ENCODE results near the gene CBLL2.
"Not testable (repeated sequence)": the region's sequence is repeated elsewhere in the genome, so short reads cannot be mapped to it uniquely, and the experiment has no call there.

The CBLL2 gene, protein sequence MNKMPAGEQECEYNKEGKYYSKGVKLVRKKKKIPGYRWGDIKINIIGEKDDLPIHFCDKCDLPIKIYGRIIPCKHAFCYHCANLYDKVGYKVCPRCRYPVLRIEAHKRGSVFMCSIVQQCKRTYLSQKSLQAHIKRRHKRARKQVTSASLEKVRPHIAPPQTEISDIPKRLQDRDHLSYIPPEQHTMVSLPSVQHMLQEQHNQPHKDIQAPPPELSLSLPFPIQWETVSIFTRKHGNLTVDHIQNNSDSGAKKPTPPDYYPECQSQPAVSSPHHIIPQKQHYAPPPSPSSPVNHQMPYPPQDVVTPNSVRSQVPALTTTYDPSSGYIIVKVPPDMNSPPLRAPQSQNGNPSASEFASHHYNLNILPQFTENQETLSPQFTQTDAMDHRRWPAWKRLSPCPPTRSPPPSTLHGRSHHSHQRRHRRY

GRCh38 chrX:22272613-22273012 lies at the start of gene CBLL2:
Gene CBLL2, plus strand, starts transcription at chrX:22272913. Its CDS starts 79 bp downstream, at chrX:22272992.
- no peak for DNase-seq (ENCODE audit: low read depth)

GRCh38 chrX:22234380-22234779 lies 38.3 kb upstream of the CBLL2 start:
- no peak for DNase-seq (ENCODE audit: low read depth)

- peak; percentile 9 for DNase-seq (ENCODE audit: low read depth)
Observed at GRCh38 chrX:22237479-22237878, 35.2 kb upstream of the CBLL2 start.

DNA sequence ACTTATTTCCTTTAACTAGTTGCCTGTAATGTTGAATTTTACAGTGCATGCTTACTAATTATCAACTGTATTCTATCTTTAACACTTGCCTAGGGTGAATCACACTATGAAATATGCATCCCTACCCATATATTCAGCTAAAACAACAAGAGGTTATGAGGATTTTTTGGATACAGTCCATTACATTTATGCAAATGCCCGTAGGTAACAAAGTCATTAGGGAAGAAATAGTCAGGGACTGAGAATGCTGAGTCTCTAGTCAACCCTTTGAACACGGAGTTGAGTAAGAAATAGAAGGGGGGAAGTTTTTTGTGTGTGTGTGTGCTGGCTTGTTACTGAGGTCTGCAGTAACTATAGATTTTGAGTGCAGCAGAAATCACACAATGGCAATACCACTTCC lies 26.1 kb upstream of the CBLL2 start:
- DNase-seq (ENCODE audit: low read depth) = peak; percentile 16

DNA sequence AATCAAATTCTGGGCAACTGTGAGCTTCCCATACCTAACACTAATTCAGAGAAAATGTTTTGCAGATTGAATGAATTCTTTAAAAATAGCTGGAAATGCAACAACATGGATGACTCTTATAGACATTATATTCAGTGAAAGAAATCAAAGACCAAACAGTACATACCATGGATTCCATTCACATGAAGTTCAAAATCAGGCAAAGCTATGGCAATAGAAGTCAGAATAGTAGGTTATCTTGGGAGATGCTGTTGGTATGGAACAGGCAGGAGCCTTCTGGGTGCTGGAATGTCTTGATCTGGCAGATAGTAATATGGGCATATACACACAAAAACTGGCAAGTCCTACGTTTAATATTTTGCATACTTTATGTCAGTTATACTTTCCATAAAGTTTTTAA lies 25.5 kb upstream of the CBLL2 start:
- peak; percentile 49 for DNase-seq (ENCODE audit: low read depth)

DNA sequence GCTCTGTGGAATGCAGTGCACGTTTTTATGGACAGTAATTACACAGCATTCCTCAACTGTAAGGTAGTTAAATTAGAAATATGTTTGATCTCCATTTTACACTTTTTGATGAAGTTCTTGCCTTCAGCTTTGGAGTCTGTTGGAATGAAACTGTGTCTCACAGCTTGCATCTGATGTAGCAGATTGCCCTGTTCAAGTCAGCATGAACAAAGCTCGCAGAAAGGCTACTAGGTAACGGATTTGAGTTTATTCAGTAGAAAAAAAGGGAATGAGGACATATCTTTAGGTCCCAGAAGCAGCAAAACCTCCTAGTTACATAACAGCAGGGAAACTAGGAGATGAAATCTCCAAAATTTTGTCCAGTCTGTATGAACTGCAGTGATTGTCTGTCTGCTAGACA lies 24.3 kb upstream of the CBLL2 start:
- DNase-seq (ENCODE audit: low read depth) = no peak

GRCh38 chrX:22249371-22249770 lies 23.3 kb upstream of the CBLL2 start:
- no peak for DNase-seq (ENCODE audit: low read depth)

DNA sequence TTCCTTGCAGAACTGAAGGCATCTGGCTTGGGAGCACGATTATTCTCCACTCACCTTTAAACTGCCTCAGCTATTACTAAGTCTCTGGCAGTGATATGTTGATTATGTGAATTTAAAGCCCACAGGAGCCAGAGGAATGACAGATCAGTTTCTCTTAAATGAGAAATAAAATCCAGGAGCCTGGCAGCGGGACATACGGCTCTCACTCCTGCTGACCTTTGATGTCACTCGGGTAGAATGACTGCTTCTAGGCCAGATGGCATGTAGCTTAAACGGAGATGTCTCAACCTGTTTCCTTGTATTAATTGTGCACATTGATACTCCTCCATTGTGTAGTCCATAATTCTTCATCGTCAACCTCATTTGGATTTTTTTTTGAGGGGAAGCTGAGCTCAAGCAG lies 4.0 kb upstream of the CBLL2 start:
- no peak for DNase-seq (ENCODE audit: low read depth)

GRCh38 chrX:22273714-22274317 lies 1.1 kb downstream of the CBLL2 start:
- no peak for DNase-seq (ENCODE audit: low read depth)

- DNase-seq (ENCODE audit: low read depth) = peak; percentile 3
Observed at GRCh38 chrX:22276781-22277180, 4.1 kb downstream of the CBLL2 start.

GRCh38 chrX:22278375-22278774 lies 5.7 kb downstream of the CBLL2 start:
- DNase-seq (ENCODE audit: low read depth) = no peak

GRCh38 chrX:22289209-22289608 lies 16.5 kb downstream of the CBLL2 start:
- DNase-seq (ENCODE audit: low read depth) = not testable (repeated sequence)

- no peak for DNase-seq (ENCODE audit: low read depth)
Observed at GRCh38 chrX:22296871-22297270, 24.2 kb downstream of the CBLL2 start.

- peak; percentile 52 for DNase-seq (ENCODE audit: low read depth)
Observed at GRCh38 chrX:22300130-22300529, 27.4 kb downstream of the CBLL2 start.

DNA sequence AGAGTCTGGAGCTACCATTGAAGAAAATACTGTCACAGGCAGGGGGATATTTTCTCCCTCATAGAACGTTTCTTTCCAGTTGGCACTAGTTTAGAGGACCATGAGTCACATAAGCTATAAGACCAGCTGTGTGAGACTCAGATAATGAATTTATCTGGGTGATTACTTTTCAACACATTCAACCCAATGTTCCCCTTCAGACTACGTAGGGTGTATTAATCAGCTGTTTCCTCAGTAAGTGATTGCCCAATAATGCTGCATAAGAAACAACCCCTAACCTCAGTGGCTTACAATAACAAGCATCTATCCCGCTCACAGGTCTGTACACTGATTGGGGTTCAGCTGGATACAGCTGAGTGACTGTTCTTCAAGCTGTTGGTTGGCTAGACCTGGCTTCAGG lies 38.1 kb downstream of the CBLL2 start:
- DNase-seq (ENCODE audit: low read depth) = peak; percentile 53

DNA sequence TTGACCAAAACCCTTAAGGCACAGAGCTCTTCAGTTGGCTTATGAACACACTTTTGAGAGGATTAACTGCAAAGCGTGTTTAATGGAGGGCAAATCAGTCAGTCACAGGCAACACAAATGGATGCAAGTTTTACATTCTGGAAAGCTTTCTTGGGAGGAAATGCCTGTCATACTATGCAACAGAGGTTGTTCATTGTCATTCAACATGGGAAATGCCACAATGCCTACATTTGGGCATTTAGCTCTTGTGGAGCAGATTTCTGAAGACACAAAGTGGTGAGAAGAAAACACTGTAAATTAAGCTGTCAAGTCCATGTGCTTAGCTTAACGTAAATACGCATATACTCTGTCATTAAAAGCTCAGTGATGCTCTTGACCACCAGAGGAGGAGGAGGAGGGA lies 41.1 kb downstream of the CBLL2 start:
- no peak for DNase-seq (ENCODE audit: low read depth)

GRCh38 chrX:22314211-22314610 lies 41.5 kb downstream of the CBLL2 start:
- DNase-seq (ENCODE audit: low read depth) = no peak

- DNase-seq (ENCODE audit: low read depth) = peak; percentile 14
Observed at GRCh38 chrX:22314692-22315091, 42.0 kb downstream of the CBLL2 start.

DNA sequence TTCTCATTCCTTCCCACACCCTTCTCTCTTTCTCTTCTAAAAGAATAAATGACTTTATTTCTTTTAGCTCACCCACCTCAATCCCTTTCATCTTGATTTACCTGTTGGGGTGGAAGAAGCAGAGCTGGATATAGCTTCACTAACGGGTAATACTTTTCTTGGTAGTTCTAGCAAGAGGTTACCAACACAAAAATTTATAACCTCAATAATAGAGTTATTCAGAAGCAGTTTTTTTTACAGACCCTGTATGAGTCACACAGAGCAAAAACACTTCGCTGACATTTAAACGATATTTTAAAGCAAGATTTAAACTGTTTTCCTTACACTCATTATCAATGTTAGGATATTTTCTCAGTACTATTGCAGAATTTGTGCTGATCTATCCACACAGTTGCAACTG lies 42.4 kb downstream of the CBLL2 start:
- no peak for DNase-seq (ENCODE audit: low read depth)

DNA sequence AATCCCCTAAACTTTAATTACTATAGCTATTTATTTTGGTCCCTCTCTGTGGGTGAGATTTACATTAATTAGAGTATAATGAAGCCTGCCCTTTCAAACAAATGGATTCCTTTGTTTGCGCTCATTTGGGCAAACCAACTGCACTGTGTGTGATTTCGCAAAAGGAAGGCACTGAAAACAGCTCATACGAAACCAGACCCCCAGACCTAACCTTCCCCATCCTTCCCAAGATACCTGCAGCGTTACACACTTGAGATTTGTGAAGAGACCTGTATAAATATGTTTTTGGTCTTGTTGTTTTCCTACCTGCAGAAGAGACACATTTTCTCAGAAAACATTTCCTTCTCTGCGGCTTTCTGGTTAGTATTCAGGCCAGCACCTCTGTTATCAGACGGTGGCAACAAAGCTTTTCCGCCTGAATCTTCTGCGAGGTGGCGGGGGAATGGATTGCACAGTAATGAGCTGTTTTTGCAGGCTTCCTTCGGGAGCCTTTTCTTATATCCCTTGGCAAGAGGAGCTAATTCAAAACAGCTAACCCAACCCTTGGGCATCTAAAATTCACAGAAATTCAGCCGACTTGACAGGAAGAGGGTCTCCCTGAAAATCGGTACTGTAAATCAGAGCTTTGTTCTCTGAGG lies 47.6 kb downstream of the CBLL2 start:
- DNase-seq (ENCODE audit: low read depth) = no peak

DNA sequence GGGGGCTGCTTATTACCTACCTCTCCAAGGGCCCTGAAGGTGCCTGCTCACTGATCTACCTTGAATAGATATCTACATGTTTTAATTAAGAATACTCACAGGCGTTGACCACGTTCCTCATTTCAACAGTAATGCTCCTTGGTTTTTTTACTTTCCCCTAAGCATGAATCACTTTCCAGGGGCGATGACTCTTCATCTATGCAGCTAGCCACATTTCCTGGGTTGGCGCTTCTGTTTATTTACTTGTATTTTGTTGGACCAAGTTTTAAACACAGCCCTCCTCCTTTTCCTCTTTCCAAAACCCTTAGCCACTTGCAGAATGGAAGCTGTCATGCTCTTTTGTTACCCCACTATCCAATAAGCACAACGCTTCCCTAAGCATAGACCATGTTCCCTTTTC lies 50.8 kb downstream of the CBLL2 start:
- peak; percentile 78 for DNase-seq (ENCODE audit: low read depth)
